Hepatocyte (in vitro differentiated cells): ENCODE results near the gene EML3. TPM values are rescaled to one million over a fixed set of nuclear protein-coding genes. Genes with fewer than 3 reads are reported as not detected.

Source experiments
- DNase-seq: peaks from one replicate; pipeline ENCODE4 v3.0.0-alpha.2; 2016; ENCODE audit warnings: low spot score
- H2AFZ ChIP-seq: fragments of 200-600 bp; sonication (generic); 2 replicates; pipeline ENCODE4 v1.6.0; 2016; ENCODE audit warnings: antibody characterized with exemption, mild to moderate bottlenecking
- H3K27ac ChIP-seq: fragments of 200-600 bp; sonication (generic); 2 replicates; pipeline ENCODE4 v1.5.1; 2016; ENCODE audit warnings: mild to moderate bottlenecking
- H3K27me3 ChIP-seq: fragments of 200-600 bp; sonication (generic); 2 replicates; pipeline ENCODE4 v1.6.1; 2016
- H3K36me3 ChIP-seq: fragments of 200-600 bp; sonication (generic); replicated peaks from 2 replicates; pipeline ENCODE4 v1.5.1; 2016; ENCODE audit warnings: low read depth; ENCODE audit not compliant: insufficient read depth
- H3K4me1 ChIP-seq: fragments of 200-600 bp; sonication (generic); 2 replicates; pipeline ENCODE4 v1.5.1; 2016; ENCODE audit warnings: mild to moderate bottlenecking, moderate library complexity; ENCODE audit not compliant: insufficient read depth
- H3K4me2 ChIP-seq: fragments of 200-600 bp; sonication (generic); 2 replicates; pipeline ENCODE4 v1.6.0; 2016
- H3K4me3 ChIP-seq: fragments of 200-600 bp; sonication (generic); 2 replicates; pipeline ENCODE4 v1.5.1; 2016; ENCODE audit warnings: mild to moderate bottlenecking
- H3K79me2 ChIP-seq: fragments of 200-600 bp; sonication (generic); 2 replicates; pipeline ENCODE4 v1.6.0; 2017; ENCODE audit warnings: mild to moderate bottlenecking
- H3K9me2 ChIP-seq: fragments of 200-600 bp; sonication (generic); replicated peaks from 2 replicates; pipeline ENCODE4 v1.6.0; 2017; ENCODE audit warnings: mild to moderate bottlenecking; ENCODE audit not compliant: insufficient read depth
- H3K9me3 ChIP-seq: fragments of 200-600 bp; sonication (generic); 2 replicates; pipeline ENCODE4 v1.5.1; 2016; ENCODE audit warnings: low read depth, mild to moderate bottlenecking
- H4K20me1 ChIP-seq: fragments of 200-600 bp; sonication (generic); 2 replicates; pipeline ENCODE4 v1.6.0; 2016; ENCODE audit warnings: mild to moderate bottlenecking; ENCODE audit not compliant: insufficient read depth, poor library complexity, severe bottlenecking
- EZH2 ChIP-seq: fragments of 200-600 bp; sonication (generic); IDR thresholded peaks from 2 replicates; pipeline ENCODE4 v1.6.1; 2016; ENCODE audit warnings: antibody characterized with exemption, mild to moderate bottlenecking, borderline replicate concordance
- EZH2phosphoT487 ChIP-seq: fragments of 200-600 bp; sonication (generic); IDR thresholded peaks from one replicate; pipeline ENCODE4 v1.6.1; 2018; ENCODE audit warnings: antibody characterized with exemption, mild to moderate bottlenecking, low read depth, moderate library complexity; ENCODE audit not compliant: unreplicated experiment, severe bottlenecking
- WGBS: methylation state at CpG from one replicate; pipeline ENCODE4 v1.1.6; 2016; ENCODE audit warnings: low lambda C conversion rate; ENCODE audit errors: missing lambda C conversion rate; 5-methylcytosine and 5-hydroxymethylcytosine counted together
- polyA plus RNA-seq: library from polyadenylated mRNA; unstranded; fragments of >200 nt; fragmentation: Nextera tagmentation; extraction: Ambion mirVana; gene quantifications from 2 replicates; pipeline ENCODE4 v1.2.1, GENCODE V29; 2016
- total RNA-seq: library from RNA; depleted of rRNA; stranded (reverse); fragments of >200 nt; gene quantifications from 2 replicates; pipeline ENCODE4 v1.2.3, GENCODE V29; 2014
- TF ChIP-seq, protein P1 (sequence below): fragments of 200-600 bp; sonication (generic); IDR thresholded peaks from 2 replicates; pipeline ENCODE4 v1.5.1; 2016; ENCODE audit warnings: antibody characterized with exemption, mild to moderate bottlenecking; ENCODE audit not compliant: poor library complexity

Gene EML3
- total and polyA plus RNA-seq, 2 experiments from 2014 or later = 21.6 to 22.6 TPM

DNA sequence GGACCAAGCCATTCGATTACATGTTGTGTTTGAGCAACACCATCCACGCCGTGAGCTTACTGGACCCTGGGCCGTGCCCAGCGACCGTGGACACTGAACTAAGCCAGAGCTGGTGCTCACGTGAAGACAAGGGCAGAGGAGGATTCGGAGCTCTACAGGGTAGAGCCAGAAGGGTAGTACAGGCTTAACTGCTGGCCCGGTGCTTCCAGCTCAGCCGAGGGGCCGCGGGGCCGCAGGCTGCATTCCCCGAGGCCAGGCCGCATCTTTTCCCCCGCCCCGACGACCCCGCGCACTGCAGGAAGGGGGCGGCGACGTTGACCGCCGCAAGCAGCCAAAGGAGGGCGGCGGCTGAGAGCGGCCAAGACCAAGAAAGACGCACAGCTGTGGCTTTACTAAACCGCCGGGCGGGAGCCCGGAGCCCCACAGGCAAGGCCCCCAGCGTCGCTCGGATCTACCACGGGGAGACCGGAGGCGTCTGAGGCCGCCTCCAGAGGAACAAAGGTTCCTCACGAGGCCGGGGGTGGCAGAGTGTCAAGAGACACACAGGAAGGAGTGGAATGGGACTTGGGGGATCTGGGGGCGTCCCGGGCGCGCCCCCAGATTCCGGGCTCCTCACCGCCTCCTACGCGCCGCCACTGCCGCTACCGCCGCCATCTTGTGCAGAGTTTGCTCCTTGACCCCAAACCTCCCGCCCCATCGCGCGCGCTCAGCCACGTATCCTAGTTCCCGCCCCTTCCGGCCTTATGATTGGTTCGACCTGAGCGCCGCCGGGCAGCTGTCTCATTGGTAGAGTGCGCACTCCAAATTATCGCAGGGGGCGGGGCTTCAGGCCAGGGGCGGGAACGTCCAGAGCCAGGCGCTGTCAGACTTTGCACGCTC lies 33.6 kb upstream of the EML3 start, which contains the start of gene GANAB:
TSS of gene GANAB (minus strand) at position 668 of the 879 bp plus-strand sequence. CDS start at position 654, 14 bp downstream.
- H3K27ac ChIP-seq = peak within 1 kb of the TSS; percentile 97
- H3K9me2 ChIP-seq = no peaks in the 10 kb centered on the region
- TF ChIP-seq, protein P1, sequence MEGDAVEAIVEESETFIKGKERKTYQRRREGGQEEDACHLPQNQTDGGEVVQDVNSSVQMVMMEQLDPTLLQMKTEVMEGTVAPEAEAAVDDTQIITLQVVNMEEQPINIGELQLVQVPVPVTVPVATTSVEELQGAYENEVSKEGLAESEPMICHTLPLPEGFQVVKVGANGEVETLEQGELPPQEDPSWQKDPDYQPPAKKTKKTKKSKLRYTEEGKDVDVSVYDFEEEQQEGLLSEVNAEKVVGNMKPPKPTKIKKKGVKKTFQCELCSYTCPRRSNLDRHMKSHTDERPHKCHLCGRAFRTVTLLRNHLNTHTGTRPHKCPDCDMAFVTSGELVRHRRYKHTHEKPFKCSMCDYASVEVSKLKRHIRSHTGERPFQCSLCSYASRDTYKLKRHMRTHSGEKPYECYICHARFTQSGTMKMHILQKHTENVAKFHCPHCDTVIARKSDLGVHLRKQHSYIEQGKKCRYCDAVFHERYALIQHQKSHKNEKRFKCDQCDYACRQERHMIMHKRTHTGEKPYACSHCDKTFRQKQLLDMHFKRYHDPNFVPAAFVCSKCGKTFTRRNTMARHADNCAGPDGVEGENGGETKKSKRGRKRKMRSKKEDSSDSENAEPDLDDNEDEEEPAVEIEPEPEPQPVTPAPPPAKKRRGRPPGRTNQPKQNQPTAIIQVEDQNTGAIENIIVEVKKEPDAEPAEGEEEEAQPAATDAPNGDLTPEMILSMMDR = no peak
- TF ChIP-seq EZH2phosphoT487 (no peak), EZH2 (no peak)
- H3K79me2 ChIP-seq = peaks cover 59% of the 10 kb centered on the region
- no peaks in the 10 kb centered on the region for H4K20me1 ChIP-seq
- H3K4me3 ChIP-seq = peak within 1 kb of the TSS; percentile 72
- no peaks in the 10 kb centered on the region for H3K36me3 ChIP-seq
- H3K27me3 ChIP-seq = no peaks in the 10 kb centered on the region
- under 1% methylated on average over 72 of the region's 73 CpGs for WGBS
- H2AFZ ChIP-seq = peak within 1 kb of the TSS; percentile 20
- peak; percentile 100 for DNase-seq
- H3K4me1 ChIP-seq = peaks cover 6% of the 10 kb centered on the region
- H3K9me3 ChIP-seq = no peaks in the 10 kb centered on the region
- H3K4me2 ChIP-seq = peak within 1 kb of the TSS; percentile 97

DNA sequence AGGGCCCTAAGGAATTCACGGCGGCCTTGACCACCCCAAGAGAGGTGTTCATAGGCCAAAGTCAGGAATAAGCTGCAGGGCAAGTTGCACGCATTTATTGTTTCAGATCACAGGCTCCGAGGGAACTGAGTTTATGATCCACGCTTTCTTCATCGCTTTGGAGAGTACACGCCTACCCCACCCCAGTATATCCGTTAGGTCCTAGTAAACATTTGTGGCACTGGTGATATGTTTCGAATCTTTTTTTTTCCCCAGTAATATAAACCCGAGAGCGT lies 33.0 kb upstream of the EML3 start:
- DNase-seq = no peak
- H3K9me2 ChIP-seq = no peaks in the 10 kb centered on the region
- H3K4me2 ChIP-seq = peak overlapping the region; percentile 97
- no peaks in the 10 kb centered on the region for H3K9me3 ChIP-seq
- no peaks in the 10 kb centered on the region for H3K27me3 ChIP-seq
- TF ChIP-seq EZH2phosphoT487 (no peak), EZH2 (no peak)
- TF ChIP-seq, protein P1 = no peak
- no peaks in the 10 kb centered on the region for H3K36me3 ChIP-seq
- no peaks in the 10 kb centered on the region for H4K20me1 ChIP-seq
- peak overlapping the region; percentile 20 for H2AFZ ChIP-seq
- WGBS = 16% methylated on average over 11 of the region's 11 CpGs
- H3K4me3 ChIP-seq = peak overlapping the region; percentile 72
- peak overlapping the region; percentile 97 for H3K27ac ChIP-seq
- peaks cover 10% of the 10 kb centered on the region for H3K4me1 ChIP-seq
- H3K79me2 ChIP-seq = peaks cover 57% of the 10 kb centered on the region

DNA sequence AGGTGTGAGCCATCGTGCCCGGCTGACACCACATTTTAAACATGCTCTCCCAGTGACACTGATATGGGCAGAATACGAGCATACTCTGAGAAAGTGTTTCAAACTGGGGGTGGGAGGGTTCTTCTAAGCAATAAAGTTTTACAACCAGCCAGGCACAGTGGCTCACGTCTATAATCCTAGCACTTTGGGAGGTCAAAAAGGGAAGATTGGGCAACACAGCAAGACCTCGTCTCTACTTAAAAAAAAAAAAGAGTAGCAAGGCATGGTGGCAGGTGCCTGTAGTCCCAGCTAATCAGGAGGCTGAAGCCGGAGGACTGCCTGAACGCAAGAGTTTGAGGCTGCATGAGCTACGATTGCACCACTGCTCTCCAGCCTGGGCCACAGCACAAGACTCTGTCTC lies 31.6 kb upstream of the EML3 start:
- Histone ChIP-seq H3K4me3 (no peak overlapping the region), H3K27ac (peak overlapping the region; percentile 67), H3K4me2 (peak overlapping the region; percentile 97), H3K27me3 (no peaks in the 10 kb centered on the region), H4K20me1 (no peaks in the 10 kb centered on the region), H3K4me1 (peaks cover 10% of the 10 kb centered on the region), H3K79me2 (peaks cover 67% of the 10 kb centered on the region), H3K36me3 (no peaks in the 10 kb centered on the region), H2AFZ (no peak overlapping the region), H3K9me3 (no peaks in the 10 kb centered on the region), H3K9me2 (no peaks in the 10 kb centered on the region)
- WGBS = 71% methylated on average over 8 of the region's 8 CpGs
- TF ChIP-seq EZH2 = no peak
- TF ChIP-seq, protein P1 = no peak
- no peak for TF ChIP-seq EZH2phosphoT487
- DNase-seq = no peak
